GM19025 (cell line): Measurements from ENCODE around the gene GNGT2.
A peak's percentile ranks its signal among the peaks of the same experiment; 100 is the strongest.

ENCODE experiments used
- ATAC-seq: cut with Tn5 transposase; IDR thresholded peaks from one replicate; pipeline ENCODE4 v1.9.1; 2021; ENCODE audit warnings: mild to moderate bottlenecking, low read depth, moderate library complexity; ENCODE audit not compliant: unreplicated experiment

The GNGT2 gene

GRCh38 chr17:49210158-49211029 lies at the start of gene GNGT2, which contains the start of gene ABI3:
Gene GNGT2, minus strand, starts transcription at chr17:49210574. Its CDS starts 3,152 bp downstream, at chr17:49207422.
Gene ABI3, plus strand, starts transcription at chr17:49210707. Its CDS starts 18 bp downstream, at chr17:49210725.
- ATAC-seq = peak; percentile 89

- ATAC-seq = no peak
Observed at GRCh38 chr17:49259663-49260010, 49.3 kb upstream of the GNGT2 start.

GRCh38 chr17:49258394-49258793 lies 48.0 kb upstream of the GNGT2 start:
- ATAC-seq = no peak

- ATAC-seq = no peak
Observed at GRCh38 chr17:49255125-49255524, 44.8 kb upstream of the GNGT2 start.

- ATAC-seq = no peak
Observed at GRCh38 chr17:49254066-49254465, 43.7 kb upstream of the GNGT2 start.

- ATAC-seq = no peak
Observed at GRCh38 chr17:49252148-49252695, 41.8 kb upstream of the GNGT2 start.

- ATAC-seq = no peak
Observed at GRCh38 chr17:49249890-49250522, 39.6 kb upstream of the GNGT2 start.

GRCh38 chr17:49249292-49249794 lies 39.0 kb upstream of the GNGT2 start:
- ATAC-seq = no peak

GRCh38 chr17:49247944-49248343 lies 37.6 kb upstream of the GNGT2 start:
- ATAC-seq = no peak

GRCh38 chr17:49244839-49245238 lies 34.5 kb upstream of the GNGT2 start:
- no peak for ATAC-seq

GRCh38 chr17:49242813-49243212 lies 32.4 kb upstream of the GNGT2 start:
- no peak for ATAC-seq

GRCh38 chr17:49241692-49242397 lies 31.5 kb upstream of the GNGT2 start:
- no peak for ATAC-seq

- no peak for ATAC-seq
Observed at GRCh38 chr17:49241040-49241439, 30.7 kb upstream of the GNGT2 start.

GRCh38 chr17:49240619-49241018 lies 30.2 kb upstream of the GNGT2 start:
- no peak for ATAC-seq

GRCh38 chr17:49239963-49240362 lies 29.6 kb upstream of the GNGT2 start:
- no peak for ATAC-seq

GRCh38 chr17:49235896-49236295 lies 25.5 kb upstream of the GNGT2 start:
- ATAC-seq = no peak

- no peak for ATAC-seq
Observed at GRCh38 chr17:49234509-49235080, 24.2 kb upstream of the GNGT2 start.

GRCh38 chr17:49231563-49231894 lies 21.2 kb upstream of the GNGT2 start:
- ATAC-seq = no peak

- peak; percentile 96 for ATAC-seq
Observed at GRCh38 chr17:49230636-49231562, 20.5 kb upstream of the GNGT2 start, which contains the start of gene PHOSPHO1. Gene PHOSPHO1, minus strand, starts transcription at chr17:49230787. Its CDS starts 4,096 bp downstream, at chr17:49226691.
